ENCODE measurements around the gene OXGR1.

DNA sequence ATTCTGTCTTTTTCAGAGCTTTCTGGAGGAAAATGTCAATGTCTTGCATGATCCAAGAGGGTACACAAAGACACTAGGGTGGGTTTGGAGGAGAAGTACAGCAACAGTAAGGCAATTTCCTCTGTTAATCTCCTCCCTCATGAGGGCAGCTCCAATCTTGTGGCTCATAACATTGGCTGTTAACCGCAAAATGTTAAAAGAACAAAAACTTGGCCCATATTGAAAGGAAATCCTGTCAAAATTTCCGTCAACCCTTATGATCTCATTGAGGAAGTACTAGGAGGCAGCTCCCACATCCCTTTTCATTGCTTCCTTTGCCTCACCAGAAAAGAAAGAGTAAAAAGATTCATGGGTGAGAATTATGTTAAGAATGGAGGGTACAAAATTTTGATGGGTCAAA, 11.6 kb downstream of the OXGR1 start:
- TF ChIP-seq POLR2A (IDR thresholded peaks at IDR 0.05; ENCODE audit: control extremely low read depth in 1 of 2, low read depth in 2 of 2, low read length in 2 of 2) (no peak), SP1 (IDR thresholded peaks at IDR 0.05; ENCODE audit: low read depth, low read length) (no peak), RAD21 (IDR thresholded peaks at IDR 0.05 in 1 of 2, conservative IDR thresholded peaks at IDR 0.05 in 1 of 2; ENCODE audit: low read depth in 2 of 2, low read length in 2 of 2) (no peak), JUN (IDR thresholded peaks at IDR 0.05; ENCODE audit: low read depth, low read length) (no peak), SUZ12 (IDR thresholded peaks at IDR 0.05; ENCODE audit: low read length) (no peak), ZNF274 (IDR thresholded peaks at IDR 0.05; ENCODE audit: borderline replicate concordance, extremely low read depth, low read length) (no peak), POLR2AphosphoS5 (IDR thresholded peaks at IDR 0.05; ENCODE audit: low read depth, low read length) (no peak), NRF1 (IDR thresholded peaks at IDR 0.05; ENCODE audit: low read depth, low read length) (no peak), GABPA (IDR thresholded peaks at IDR 0.05; ENCODE audit: borderline replicate concordance, insufficient read depth, low read length) (no peak), CEBPB (IDR thresholded peaks at IDR 0.05; ENCODE audit: low read depth, low read length) (no peak), SIN3A (conservative IDR thresholded peaks at IDR 0.05 in 1 of 2, IDR thresholded peaks at IDR 0.05 in 1 of 2; ENCODE audit: low read depth in 1 of 2, low read length in 2 of 2) (no peak)
- TF ChIP-seq, protein P1, sequence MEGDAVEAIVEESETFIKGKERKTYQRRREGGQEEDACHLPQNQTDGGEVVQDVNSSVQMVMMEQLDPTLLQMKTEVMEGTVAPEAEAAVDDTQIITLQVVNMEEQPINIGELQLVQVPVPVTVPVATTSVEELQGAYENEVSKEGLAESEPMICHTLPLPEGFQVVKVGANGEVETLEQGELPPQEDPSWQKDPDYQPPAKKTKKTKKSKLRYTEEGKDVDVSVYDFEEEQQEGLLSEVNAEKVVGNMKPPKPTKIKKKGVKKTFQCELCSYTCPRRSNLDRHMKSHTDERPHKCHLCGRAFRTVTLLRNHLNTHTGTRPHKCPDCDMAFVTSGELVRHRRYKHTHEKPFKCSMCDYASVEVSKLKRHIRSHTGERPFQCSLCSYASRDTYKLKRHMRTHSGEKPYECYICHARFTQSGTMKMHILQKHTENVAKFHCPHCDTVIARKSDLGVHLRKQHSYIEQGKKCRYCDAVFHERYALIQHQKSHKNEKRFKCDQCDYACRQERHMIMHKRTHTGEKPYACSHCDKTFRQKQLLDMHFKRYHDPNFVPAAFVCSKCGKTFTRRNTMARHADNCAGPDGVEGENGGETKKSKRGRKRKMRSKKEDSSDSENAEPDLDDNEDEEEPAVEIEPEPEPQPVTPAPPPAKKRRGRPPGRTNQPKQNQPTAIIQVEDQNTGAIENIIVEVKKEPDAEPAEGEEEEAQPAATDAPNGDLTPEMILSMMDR (IDR thresholded peaks at IDR 0.05; ENCODE audit: control extremely low read depth in 1 of 3, insufficient read depth in 1 of 3, low read depth in 1 of 3, low read length in 3 of 3): no peak
- TF ChIP-seq, protein P2, sequence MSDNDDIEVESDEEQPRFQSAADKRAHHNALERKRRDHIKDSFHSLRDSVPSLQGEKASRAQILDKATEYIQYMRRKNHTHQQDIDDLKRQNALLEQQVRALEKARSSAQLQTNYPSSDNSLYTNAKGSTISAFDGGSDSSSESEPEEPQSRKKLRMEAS (IDR thresholded peaks at IDR 0.05): no peak
